Fibroblast of peridontal ligament (primary cell): ENCODE measurements around the gene FASTKD3.

Source experiments
- DNase-seq: peaks from one replicate; pipeline ENCODE4 v3.0.0-alpha.2; 2010; ENCODE audit errors: extremely low read depth

Gene FASTKD3

DNA sequence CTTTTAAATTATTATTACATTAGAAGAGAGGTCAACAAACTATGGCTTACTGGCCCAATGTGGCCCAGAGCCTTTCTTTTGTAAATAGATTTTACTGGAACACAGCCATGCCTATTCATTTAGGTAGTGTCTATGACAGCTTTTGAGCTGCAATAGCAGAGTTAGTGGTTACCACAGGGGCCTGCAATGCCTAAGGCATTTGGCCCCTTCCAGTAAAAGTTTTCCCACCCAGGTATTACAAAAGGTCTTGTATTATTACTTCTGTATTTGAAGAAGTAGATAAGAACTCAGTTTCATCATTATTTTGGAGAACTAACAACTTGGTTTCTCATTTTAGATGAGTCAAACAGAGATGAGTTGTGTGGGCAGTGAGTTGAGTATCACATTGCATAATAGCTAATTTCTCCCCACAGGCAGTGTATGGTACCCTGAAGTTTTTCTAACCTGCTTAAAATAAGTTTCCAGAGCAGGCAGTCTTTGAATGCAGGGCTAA is 9.6 kb upstream of the FASTKD3 start:
- peak; percentile 42 for DNase-seq

DNA sequence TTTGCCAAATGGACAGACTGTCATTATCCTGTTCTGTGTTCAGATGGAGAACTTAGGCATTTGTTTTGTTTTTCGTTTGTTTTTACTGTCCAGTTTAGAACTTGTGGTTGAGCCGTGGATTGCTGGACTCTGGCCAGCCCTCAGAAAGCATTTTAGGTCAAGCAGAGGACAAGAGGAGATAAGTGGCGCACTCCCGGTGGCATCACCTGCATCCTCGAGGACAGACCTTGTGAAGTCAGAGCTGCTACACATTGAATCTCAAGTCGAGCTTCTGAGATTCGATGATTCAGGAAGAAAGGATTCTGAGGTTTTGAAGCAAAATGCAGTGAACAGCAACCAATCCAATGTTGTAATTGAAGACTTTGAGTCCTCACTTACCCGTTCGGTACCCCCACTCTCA is 9.0 kb upstream of the FASTKD3 start:
- DNase-seq, result peak; percentile 23

DNA sequence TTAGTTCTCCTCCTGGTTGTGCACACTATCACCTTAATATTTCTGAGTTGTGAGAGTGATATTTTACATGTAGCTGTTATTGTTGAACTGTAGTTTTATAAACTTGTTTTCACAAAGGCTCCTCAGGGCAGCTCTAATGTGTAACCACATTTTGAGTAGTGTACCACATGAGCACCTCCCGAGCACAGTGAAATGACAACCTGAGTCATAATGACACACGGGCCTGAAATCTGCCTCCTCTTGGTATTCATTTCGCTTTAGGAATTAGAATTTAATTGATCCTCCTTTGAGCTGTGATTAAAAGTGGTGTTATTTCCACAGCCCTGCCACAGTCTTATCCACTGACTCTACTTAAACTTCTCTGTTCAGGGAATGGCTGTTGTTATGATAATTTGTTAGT is 8.0 kb upstream of the FASTKD3 start:
- DNase-seq, result peak; percentile 62

DNA sequence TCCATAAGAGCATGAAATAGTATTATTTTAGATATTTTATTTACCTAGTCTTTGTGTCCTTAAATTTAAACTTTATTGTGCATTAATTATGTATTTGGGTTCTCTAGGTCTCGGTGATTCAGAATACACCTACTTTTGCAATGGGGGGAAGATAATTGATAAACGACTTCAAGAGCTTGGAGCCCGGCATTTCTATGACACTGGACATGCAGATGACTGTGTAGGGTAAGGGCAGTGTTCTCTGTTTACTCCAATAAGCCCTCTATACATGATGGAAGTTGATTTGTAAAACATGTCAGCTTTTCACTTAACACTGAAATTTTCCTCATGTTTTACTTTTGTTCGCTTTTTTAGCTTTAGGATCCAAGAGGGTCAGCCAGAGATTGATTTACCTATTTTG is 6.3 kb upstream of the FASTKD3 start:
- DNase-seq, result no peak

DNA sequence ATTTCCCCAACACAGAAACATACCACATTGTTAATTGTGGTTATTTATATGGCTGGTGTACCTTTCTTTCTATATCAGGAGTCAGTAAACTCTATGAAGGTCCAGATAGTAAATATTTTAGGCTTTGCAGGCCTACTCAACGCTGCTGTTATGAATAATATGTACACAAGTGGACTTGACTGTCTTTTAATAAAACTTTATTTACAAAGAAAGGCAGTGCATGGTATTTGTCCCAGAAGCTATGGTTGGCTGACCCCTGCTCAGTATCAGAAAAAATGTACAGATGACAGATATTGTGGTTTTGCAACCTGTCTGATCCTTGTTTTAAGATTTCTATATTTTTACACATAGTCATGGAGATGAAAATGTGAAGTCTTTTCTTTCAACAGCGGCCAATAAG is 5.8 kb upstream of the FASTKD3 start:
- DNase-seq, result no peak

DNA sequence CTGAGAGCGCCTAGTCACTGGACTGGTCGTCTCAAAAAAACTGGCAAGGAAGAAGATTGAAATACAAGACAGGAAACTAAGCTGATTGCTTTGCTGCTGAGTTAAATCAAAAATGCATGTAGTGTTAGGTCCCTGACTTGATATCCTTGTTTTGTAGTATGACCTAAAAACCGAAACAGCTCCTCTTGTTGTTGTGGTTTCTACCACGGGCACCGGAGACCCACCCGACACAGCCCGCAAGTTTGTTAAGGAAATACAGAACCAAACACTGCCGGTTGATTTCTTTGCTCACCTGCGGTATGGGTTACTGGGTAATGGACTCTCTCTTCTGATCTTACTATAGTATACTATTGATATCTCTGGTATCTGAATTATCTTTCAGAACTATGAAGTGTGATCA is 4.4 kb upstream of the FASTKD3 start:
- DNase-seq, result no peak

DNA sequence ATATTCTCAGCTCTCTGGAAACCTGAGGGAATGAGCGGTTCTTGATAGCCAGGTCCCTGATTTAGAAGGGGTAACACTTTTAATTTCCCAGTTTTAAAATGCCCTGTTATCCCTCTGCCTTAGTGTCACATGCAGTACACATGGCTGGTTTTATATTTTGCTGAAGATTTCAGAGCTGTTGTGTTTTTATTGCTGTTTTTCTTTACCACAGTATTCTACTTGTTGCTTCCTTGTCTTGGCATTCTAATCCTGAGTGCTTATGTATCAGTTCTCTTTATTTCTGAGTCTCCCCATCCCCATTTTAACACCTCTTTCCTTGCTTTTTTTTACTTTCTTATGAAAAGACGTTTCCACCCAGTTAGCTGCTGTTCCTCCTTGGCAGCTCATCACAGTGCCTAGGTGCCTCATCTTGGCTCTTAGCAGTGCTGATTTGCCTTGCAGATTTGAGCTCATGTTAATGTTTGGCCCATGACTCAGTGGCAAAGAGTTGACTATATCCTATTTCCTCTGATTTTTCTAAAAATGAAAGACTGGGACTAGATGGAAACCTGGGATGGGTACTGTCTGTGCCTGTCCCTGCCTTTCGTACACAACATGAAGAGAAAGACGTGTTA is 3.8 kb upstream of the FASTKD3 start:
- no peak for DNase-seq

DNA sequence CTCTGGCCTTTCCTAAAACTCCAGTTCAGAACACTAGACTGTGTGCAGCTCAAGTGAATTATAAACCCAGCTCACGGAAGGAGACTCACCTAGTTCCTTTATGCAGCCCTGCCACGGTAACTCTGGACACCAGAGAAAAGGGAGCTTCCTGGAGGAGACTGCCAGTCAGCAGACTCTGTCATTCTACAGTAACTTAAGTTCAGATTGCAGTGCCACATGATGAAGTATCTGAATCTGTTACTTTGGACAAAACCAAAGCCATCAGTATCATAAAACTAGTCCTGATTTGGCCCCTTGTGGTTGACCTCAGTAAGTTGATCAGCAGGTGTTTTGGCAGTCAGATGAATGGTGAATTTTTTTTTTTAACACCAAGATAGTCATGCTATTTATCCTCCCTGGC is 2.8 kb upstream of the FASTKD3 start:
- no peak for DNase-seq

DNA sequence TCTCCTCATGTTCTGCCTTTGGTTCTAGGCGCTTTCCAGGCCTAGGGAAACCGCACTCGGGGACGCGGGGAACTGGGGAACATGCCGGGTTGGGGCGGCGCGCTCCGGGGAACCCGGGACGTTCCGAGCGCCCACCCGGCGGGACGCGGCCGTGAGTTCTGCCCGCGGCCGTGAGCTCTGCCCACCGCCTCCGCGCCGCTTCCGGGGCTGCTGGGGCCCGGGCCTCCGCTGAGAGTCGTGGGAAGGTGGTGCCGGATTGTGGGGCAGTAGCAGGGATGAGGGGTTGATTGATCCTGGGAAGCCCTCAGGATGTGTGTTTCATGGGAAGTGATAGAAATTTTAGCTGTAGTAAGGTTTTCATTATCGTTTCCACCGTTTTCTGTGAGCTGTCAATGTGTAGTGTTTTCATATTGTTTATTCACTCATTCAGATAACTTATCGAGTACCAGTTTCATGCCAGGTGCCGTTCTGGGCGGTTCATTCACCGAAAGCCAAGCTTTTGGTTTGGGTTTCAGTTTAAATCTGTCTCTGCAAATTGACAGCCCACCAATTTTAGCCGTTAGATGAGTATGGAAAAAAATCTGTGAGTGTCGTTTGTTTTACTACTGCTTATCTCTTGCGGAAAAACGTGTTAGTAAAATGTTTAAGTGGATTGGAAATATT is 774 bp upstream of the FASTKD3 start:
- DNase-seq, result no peak

DNA sequence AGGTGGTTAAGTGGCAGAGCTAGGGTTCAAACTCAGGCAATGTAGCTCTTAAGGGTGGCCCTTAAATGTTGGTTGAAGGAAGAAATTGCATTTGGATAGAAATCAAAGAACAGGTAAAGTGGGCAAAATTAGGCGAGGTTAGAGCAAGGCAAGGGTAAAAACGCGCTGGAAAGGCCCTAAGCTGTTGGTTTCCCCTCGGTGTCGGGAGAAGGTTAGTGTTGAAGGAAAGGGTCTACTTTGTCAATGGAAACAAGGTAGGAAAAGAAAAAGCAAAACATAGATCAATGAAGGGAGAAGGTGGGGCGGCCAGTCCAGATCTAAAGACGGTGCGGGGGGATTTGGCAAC is 431 bp downstream of the FASTKD3 start:
- no peak for DNase-seq

DNA sequence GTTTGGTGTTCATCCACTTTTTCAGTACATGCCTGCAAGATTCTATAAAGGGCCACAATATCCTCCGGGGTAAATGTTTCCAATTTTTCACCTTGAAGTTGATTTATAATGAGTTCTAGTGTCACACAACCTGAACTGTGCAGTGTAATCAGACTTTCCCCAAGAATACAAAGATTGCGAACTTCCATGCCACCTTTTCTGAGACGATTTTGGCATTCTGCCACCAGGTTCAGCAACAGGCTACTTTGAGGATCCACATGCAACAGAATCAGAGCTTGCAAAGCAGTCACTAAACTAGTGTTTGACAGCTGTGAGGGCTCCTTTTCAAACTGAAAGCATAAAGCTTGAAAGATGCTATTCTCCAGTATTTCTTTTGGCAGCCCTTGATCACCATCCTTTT is 1.6 kb downstream of the FASTKD3 start:
- no peak for DNase-seq

DNA sequence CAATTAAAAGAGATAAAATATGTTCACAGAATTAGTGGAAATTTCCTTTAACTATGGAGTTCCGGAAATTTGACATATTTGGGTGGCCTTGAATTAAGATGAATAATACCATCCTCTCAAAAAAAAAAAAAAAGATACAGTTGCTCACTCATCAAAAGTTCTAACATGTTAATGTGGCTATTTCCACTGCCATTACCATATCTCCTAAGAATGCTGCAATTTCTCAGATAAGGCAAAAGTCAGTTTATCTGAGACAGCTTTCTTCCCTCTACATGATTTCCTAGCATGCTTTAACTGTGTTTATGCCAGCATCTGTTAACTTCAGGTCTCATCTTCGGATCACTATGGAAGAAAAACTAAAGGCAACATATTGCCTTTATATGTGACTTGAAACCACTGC is 2.6 kb downstream of the FASTKD3 start:
- DNase-seq, result no peak

DNA sequence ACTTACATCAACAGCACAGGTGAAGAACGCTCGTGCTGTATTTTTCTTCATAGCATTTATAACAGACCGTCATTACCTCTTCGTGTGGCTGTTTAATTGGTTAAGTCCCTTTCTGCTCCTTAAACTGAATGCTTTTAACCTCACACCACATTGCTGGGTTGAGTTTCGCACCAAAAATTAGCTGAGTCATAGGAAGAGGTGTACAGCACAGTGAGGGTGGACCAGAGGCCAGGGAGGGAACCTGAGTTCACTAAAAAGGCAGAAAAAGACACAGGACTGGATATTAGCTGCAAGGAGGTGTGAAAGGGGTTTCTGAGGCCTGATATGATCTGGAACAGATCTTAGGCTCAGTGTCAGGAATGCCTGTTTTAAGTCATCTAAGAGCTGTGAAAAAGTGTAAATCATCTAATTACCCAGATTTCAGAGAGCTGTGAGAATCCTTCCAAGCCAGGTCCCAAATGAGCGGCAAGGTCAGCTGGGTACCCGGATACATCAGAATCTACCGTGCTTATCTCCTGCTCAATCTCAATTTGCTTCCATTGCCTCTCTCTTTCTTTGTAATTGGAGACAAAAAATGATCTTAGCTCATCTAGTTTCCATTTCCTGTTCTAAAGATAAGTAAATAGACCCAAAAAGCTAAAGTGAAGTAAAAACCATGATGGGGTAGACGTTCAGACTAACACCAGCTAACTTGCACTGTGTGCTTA is 10.8 kb downstream of the FASTKD3 start:
- DNase-seq, result no peak

DNA sequence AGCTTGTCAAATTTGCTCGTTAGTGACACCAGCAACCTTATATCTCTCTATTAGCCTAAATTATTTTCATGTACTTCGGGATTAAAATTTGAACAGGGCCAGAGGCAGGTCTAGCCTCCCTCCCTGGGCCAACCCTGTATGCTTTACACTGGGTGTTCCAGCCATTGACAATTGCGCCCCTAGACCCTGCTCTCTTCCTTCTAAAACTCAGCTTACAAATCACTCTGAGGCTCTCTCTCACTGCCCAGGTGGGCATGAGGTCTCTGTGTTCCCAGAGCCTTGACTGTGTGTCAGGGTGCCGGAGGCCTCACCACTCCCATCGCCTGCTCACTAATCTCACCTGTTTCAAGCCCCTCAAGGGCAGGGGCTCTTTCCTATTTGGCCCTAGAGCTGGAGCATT is 11.5 kb downstream of the FASTKD3 start:
- no peak for DNase-seq

DNA sequence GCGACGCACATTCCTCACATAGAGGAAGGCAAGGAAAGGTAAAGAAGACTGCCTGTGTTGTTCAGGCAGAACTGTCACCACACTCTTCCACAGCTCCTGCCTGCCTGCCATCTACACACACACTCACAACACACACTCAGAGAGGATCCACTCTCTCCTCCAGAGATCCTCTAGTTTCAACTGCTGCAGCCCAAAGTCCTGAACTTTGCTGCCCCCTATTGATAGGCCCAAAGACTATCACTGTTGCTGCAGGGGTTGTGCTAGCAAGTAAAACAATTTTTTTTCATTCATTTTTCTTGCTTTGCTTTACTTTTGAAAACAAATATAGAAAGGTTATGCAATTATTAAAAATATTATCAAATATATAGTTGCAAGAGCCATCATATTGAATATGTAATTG is 12.0 kb downstream of the FASTKD3 start:
- DNase-seq, result peak; percentile 48

DNA sequence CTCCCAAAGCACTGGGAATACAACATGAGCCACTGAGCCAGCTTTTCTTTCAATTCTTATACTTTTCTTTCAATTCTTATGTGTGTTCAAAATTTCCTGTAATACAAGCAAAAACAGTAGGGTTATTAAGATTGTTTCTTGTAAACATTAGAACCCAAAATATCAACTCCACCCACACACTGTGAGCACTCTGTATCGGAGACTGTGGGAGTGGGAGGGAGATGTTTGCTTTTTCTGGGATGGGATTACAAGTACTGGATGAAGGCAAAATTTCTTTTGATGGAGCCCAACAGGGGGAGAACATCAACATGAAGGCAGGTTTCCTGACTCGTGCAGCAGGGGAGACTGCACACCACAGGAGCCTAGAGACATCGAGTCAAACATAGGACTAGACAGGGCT is 13.2 kb downstream of the FASTKD3 start:
- DNase-seq, result no peak

DNA sequence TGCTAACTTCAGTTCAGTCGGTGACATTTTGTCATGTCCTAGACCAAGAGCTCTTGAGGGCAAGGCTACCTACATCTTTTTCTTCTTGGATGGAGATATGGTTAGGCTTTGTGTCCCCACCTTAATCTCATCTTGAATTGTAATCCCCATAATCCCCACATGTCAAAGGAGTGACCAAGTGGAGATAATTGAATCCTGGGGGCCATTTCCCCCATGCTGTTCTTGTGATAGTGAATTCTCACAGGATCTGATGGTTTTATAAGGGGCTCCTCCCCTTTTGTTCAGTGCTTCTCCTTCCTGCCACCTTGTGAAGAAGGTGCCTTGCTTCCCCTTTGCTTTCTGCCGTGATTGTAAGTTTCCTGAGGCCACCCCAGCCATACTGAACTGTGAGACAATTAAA is 15.8 kb downstream of the FASTKD3 start:
- no peak for DNase-seq

DNA sequence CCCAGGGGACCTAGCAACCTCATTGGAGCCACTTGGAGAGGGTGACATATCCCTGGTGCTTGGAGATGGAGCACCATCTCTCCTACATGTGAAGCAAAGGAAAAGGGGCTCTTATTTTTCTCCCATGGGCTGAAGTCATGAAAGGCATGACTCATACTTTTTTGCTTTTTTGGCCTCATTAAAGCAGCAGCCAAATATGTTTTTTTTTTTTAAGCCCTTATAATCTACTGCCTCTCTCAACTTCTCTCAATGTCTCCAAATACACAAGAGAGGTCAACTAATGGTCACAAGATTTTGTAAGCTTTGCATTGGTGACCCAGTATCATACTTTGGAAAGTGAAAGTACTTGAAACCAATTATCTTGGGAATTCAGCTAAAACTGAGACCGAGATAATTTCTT is 16.3 kb downstream of the FASTKD3 start:
- DNase-seq, result peak; percentile 51

DNA sequence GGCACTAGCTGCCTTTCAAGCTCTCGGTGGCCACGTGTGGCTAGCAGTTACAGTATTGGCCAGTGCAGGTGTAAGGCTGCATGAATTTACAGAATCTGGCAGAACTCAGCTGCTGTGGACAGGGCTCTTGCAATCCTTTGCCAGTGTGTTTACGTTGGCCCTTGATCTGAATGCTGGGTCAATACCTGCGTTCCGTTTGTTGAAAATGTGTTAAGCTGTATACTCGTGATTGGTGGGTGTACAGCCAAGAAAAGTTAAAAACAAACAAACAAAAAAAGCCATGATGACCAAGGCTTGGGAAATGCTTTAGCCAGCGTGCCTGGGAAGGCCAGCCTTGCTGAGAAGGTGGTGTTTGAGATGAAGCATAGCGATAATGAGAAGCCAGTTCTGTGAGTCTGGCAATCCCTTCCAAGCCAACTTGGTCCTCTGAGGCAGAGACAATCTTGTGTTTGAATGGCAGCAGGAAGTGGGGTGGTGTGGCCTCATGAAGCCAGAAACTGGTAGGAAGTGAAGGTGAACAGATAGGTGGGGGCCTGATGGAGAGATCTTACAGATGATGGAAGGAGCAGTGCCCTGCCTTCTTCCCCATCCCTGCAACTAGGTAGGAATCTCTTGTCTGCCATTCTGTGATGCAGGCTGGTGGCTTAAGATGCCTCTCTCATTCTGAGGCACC is 17.1 kb downstream of the FASTKD3 start:
- DNase-seq, result no peak

DNA sequence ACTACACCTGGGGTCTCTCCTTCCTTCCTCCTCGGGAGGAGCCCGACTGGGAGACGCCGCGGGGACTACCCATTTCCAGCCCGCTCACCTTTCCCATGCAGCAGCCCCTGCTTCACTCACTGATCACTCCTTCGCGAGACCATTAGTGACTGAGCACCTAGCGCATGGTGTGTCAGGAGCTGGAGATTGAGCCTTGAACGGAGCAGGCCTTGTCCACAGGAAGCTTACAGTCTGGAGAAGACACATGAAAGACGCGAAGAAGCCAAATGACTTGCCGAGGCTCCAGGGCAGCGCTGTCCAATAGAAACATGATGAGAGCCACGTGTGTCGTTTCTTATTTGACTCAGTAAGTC is 17.6 kb downstream of the FASTKD3 start:
- no peak for DNase-seq

DNA sequence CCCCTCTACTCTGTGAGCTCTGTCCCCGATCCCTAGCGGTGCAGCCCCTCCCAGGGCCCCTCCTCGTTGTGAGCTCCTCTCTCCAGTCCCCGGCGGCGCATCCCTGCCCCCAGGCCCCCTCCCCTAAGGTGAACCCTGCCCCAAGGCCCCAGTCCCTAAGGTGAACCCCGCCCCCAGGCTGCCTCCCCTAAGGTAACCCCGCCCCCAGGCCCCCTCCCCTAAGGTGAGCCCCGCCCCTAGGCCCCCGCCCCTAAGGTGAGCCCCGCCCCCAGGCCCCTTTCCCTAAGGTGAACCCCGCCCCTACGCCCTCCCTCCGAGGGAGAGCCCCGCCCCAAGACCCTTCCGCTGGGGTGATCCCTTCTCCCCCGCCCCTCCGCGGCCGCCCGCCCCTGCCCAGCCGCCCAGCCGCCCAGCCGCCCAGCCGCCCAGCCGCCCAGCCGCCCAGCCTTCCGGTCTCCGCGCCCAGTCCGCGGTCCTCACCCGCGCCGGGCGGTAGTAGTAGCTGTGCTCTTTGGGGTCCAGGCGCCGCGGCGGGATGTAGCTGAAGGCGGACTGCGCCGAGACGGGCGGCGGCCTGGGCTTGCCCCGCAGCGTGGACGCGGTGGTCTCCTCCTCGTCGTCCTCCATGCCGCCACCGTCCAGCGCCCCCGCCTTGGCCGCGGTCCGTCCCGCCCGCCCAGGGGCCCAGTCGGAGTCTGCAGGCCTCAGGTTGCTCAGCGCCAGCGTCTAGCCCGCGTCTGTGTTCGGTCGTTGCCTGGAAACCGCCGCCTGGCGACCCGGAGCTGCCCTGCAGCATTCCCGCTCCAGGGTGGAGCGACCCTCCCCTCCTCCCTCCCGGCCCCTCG is 18.2 kb downstream of the FASTKD3 start, which contains the start of gene CFAP90:
CFAP90 (minus strand) TSS at position 739 of the 845 bp plus-strand sequence; CDS start at position 627, 112 bp downstream.
- peak; percentile 29 for DNase-seq
